ENCODE results near the gene EREG.
"Not testable (repeated sequence)": the region's sequence is repeated elsewhere in the genome, so short reads cannot be mapped to it uniquely, and the experiment has no call there.

EREG gene

GRCh38 chr4:74364652-74365491 is at the start of gene EREG:
EREG (plus strand) TSS chr4:74365145; CDS start chr4:74365309, 164 bp downstream.
- DNase-seq (ENCODE audit: low spot score), result no peak

DNA sequence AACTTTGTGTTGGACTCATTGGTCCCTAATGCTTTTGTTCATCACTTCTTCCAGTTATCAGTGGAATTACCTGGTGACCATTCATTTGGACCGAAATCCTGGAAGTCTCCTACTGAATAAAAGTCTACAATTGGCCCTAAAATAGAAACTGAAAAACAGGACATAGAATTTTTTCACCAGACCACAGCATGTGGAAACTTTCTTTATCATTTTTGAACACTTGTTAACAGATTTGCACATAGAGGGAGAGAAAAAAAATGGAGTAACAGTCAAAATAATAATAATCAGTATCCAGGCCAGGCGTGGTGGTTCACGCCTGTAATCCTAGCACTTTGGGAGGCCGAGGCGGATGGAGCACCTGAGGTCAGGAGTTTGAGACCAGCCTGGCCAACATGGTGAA is 49.6 kb upstream of the EREG start:
- no peak for DNase-seq (ENCODE audit: low spot score)

GRCh38 chr4:74316397-74316796 is 48.5 kb upstream of the EREG start:
- no peak for DNase-seq (ENCODE audit: low spot score)

GRCh38 chr4:74317616-74318246 is 47.2 kb upstream of the EREG start:
- DNase-seq (ENCODE audit: low spot score), result no peak

DNA sequence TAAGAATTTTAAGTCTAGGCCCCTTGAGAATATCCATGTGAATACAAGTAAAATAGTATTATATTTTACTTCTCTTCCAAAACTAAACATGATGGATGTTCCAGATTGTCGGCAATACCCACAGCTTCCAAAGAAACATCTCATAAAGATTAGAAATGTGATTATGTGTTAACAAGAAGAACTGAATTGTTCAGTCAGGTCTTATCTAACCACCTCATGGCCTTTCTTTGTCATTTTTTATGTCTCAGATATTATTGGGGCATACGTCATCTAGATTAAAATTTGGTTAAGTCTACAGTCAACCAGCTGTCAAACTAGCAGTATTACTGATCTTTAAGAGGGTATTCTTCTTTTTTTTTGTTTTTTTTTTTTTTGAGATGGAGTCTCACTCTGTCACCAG is 46.7 kb upstream of the EREG start:
- DNase-seq (ENCODE audit: low spot score), result no peak

DNA sequence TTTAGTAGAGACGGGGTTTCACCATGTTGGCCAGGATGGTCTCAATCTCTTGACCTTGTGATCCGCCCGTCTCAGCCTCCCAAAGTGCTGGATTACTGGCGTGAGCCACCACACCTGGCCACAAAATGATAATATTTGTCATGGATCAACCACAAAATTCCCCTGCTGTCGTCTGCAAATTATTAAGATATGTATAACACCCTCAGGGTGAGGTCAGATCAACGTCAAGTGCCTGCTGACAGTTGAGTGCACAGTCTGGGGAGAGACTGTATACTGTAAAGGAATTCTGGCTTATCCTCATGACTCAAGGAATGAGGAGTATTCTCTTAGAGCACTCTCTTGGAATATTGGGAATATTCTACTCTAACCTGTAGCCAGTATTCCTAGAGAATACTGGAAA is 45.5 kb upstream of the EREG start:
- no peak for DNase-seq (ENCODE audit: low spot score)

DNA sequence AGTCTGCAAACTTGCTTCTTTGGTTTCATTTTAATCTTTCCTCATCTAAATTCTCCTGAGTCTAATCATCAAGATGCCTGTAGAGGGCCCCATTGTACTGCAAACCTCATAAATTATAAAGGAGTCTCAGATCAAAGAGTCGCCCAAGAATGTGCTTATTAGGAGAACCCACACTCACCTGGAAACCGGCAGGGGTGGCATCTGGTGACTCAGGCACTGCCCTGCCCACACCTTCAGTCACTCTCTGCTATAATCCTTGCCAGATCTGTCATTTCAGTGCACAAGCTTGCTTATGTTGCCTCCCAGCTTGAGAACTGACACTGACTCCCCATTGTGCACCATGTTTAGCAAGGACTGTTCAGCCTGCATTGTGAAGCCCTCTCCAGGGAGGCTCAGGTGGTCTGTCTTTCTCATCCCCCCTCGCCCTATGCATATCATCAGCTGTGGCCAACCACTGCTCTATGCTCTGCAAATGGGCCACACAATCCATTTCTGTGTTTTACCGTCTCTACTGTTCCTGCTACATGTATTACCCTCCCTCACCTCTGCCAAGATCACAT is 44.3 kb upstream of the EREG start:
- DNase-seq (ENCODE audit: low spot score), result peak; percentile 18

DNA sequence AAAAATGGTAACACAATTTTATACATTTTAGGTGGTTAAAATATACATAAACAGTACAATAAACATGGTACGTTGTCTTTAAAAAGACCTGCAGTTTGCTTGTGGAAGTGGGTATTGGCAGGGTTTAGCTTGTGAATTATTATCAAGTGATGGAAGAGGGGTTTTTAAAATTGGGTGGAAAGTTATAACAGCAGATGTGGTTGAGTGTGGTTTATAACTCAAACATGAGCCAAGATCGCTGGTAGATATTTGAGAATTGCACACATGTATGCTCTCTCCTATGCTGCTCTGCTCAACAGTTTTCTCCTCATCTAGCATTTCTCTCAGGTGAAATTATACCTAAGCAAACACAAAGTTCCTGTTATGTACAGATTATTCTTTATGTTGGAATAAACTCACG is 42.6 kb upstream of the EREG start:
- no peak for DNase-seq (ENCODE audit: low spot score)

- DNase-seq (ENCODE audit: low spot score), result no peak
Measured at GRCh38 chr4:74323663-74324062, 41.3 kb upstream of the EREG start.

DNA sequence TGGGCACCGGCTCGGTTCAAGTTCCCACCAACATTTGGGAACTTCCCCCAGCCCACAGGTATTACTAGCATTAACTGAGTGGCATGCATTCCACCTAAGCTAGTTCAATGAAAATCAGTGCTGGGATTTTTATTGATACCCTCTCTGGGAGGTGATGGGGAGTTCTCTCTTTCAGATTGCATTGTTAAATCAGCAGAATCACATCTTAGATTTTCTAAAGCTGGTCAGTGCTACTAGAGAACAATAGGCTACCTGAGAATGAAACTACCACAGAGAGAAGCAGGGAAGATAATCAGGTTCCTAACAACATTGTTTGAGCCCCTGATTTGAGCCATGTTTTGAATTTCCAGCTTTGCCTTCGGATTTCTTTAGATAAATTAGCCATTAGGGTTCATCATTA is 40.7 kb upstream of the EREG start:
- no peak for DNase-seq (ENCODE audit: low spot score)

DNA sequence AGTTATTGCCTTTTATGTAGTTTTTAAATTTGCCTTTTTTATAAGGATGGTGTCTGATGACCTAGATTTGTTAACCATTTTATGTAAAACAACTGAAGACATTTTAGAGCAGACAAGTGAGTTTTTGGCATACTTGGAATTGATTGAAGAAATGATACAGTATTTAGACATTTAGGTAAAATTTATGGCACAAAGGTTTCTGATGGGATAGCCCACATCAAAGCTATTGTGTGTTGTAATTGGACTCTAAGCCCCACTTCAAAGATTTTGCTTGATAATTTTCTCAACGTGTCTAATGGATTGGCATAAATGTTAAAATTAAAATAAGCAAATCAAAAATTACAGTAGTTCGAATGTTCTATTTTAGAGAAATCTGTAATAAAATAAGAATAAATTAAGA is 39.1 kb upstream of the EREG start:
- DNase-seq (ENCODE audit: low spot score), result no peak

GRCh38 chr4:74327762-74328161 is 37.2 kb upstream of the EREG start:
- DNase-seq (ENCODE audit: low spot score), result no peak

- DNase-seq (ENCODE audit: low spot score), result no peak
Measured at GRCh38 chr4:74328501-74328900, 36.4 kb upstream of the EREG start.

GRCh38 chr4:74329307-74329706 is 35.6 kb upstream of the EREG start:
- no peak for DNase-seq (ENCODE audit: low spot score)

- no peak for DNase-seq (ENCODE audit: low spot score)
Measured at GRCh38 chr4:74330295-74330750, 34.6 kb upstream of the EREG start.

DNA sequence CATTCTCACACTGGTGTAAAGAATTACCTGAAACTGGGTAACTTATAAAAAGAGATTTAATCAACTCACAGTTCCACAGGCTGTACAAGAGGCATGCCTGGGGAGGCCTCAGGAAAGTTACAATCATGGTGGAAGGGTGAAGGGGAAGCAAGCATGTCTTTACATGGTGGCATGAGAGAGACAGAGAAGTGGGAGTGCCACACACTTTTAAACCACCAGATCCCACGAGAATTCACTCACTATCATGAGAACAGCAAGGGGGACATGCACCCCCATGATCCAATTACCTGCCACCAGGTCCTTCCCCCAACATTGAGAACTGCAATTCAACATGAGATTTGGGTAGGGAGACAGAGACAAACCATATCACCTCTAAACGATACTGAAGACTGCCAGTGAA is 33.7 kb upstream of the EREG start:
- DNase-seq (ENCODE audit: low spot score), result no peak

GRCh38 chr4:74331944-74332343 is 33.0 kb upstream of the EREG start:
- DNase-seq (ENCODE audit: low spot score), result no peak

DNA sequence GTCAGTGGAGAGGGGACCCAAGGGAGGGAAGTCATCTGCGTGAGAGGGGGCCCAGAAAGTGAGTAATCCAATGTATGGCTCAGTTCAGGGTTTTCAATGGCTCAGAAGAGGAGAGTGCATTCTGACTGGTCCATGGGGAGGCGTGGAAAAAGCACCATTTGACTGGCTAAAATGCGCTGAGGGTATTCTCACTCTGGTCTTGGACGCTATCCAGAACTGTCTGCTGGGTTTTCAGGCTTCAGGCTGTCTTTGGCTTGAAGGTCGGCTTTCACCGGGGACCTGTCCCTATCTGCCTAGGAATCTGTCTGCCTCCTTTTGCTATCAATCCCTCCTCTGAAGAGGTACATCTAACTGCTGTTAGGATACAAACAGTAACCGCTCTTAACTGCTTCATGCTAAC is 30.3 kb upstream of the EREG start:
- no peak for DNase-seq (ENCODE audit: low spot score)

DNA sequence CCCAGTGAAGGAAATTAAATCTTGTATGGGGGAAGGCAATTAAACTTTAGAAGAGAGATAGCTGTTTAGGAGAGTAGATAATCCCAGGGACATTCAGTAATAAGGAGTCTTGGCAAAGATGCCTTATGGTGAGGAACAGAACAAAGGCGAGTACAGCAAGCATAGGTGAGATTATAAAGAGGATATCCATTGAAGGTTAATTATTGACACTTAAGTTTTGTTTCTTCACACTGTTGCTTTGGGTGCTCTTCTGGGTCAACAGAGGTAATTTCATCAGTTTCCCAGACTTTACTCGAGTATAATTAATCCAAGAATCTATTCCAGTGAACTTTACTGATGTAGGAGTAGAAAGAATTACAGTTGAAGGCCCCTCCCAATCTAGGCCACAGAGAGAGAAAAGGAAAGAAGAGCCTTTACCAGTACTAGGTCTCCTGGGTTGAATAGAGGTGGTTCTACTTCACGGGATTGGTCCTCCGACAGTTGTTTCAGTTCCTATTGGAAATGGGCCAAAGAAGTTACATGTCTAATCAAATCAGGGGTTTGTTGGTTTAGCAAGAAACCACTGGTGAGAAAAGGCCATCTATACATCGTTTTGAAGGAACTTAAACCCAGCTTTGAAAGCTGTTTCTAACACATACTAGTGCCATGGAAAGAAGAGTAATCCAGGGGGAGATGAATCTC is 29.5 kb upstream of the EREG start:
- no peak for DNase-seq (ENCODE audit: low spot score)

DNA sequence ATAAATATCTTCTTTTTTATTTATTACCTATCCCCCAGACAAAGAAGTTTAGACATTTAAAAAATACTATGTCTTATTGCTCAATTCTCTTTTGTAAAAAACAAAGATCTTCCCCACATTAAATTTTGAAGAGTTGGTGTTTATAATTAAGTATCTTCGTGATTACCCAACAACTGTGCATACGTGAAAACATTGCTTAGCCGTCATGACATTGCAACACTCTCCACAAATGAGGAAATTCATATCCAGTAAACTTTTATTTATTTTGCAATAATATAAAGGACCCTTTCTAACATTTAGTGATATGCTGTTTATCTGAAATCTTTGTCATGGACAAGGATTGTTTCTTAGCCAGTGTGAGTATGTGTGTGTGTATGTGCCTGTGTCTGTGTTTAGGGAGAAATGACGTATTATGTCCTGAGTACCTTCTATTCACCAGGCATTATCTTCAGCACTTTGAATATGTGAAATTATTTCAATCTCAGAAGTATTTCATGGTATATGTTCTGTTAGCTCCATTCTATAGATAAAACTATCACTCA is 26.1 kb upstream of the EREG start:
- DNase-seq (ENCODE audit: low spot score), result no peak

GRCh38 chr4:74339501-74339900 is 25.4 kb upstream of the EREG start:
- DNase-seq (ENCODE audit: low spot score), result no peak

DNA sequence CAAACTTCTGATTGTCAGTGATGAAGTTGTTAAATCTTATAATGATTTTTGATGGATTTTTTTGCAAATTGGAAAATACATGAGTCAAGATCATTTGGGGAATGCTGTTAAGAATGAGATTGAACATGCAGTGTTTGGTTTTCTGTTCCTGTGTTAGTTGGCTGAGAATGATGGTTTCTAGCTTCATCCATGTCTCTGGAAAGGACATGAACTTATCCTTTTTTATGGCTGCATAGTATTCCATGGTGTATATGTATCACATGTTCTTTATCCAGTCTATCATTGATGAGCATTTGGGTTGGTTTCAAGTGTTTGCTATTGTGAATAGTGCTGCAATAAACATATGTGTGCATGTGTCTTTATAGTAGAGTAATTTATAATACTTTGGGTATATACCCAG is 24.5 kb upstream of the EREG start:
- not testable (repeated sequence) for DNase-seq (ENCODE audit: low spot score)

- no peak for DNase-seq (ENCODE audit: low spot score)
Measured at GRCh38 chr4:74344031-74344430, 20.9 kb upstream of the EREG start.

Measured in CD4-positive, alpha-beta T cell treated with Interleukin-15 for 4 hours (primary cell).